Thyroid gland (tissue), 4 donors: Measurements from ENCODE around the gene DEPP1.

ENCODE experiments used
- CTCF ChIP-seq, 6 experiments: fragments of 200-600 bp in 3 of 6; fragments of 450-650 bp in 3 of 6; sonication (generic) in 3 of 6; IDR thresholded peaks; one replicate each; pipeline ENCODE4 v1.5.1; 2016 to 2019; ENCODE audit warnings: antibody characterized with exemption in 6 of 6, mild to moderate bottlenecking in 2 of 6, inconsistent platforms in 1 of 6, moderate library complexity in 1 of 6
- POLR2A ChIP-seq, 2 donors: fragments of 450-650 bp; IDR thresholded peaks; one replicate each; pipeline ENCODE4 v1.6.1; 2017; ENCODE audit warnings: antibody characterized with exemption in 2 of 2, mild to moderate bottlenecking in 2 of 2, moderate library complexity in 1 of 2

DNA sequence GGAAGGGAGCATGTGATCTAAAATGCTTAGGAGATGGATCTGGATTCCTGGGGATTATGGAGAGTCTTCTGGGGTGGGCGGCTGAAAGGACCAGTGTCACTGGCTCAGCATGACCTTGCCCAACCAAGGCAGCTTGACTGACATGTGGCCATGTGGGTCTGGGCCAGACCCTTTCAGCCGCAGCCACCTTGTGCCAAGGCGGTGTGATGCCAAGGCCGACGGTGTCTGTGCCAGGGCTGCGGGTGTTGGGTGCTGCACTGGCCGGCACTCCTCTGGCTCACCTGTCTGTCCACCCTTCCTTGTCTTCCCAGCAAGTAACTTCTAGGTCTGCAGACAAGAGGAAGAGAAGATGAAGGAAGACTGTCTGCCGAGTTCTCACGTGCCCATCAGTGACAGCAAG lies 8.8 kb downstream of the DEPP1 start:
- TF ChIP-seq CTCF (IDR thresholded peaks at IDR 0.05) (no peak), POLR2A (IDR thresholded peaks at IDR 0.05) (no peak)
